Measurements from ENCODE around the gene GORASP1. TPM values are rescaled to one million over a fixed set of nuclear protein-coding genes. Genes with fewer than 3 reads are reported as not detected.

The GORASP1 gene
- 10 to 100 TPM; 47.4 to 48.9 TPM for total RNA-seq
- 34.8 TPM for polyA plus RNA-seq (2013, experiment 1 of 2)
- polyA plus RNA-seq (2013, experiment 2 of 2) = 28.4 TPM
- long read RNA-seq, experiment 1, transcript GORASP1-201 (9 exons, 3,722 nt) = major isoform, 7 of 15 reads
- long read RNA-seq, experiment 1, partial matches to known transcripts = 1 of 15 reads
- long read RNA-seq, experiment 1, other reads (novel, unspliced or antisense) = 7 of 15 reads
- long read RNA-seq, experiment 2, transcript GORASP1-213 (9 exons, 2,873 nt) = minor isoform, 5 of 75 reads
- long read RNA-seq, experiment 2, transcript GORASP1-201 (9 exons, 3,722 nt) = major isoform, 39 of 75 reads
- long read RNA-seq, experiment 2, partial matches to known transcripts = 6 of 75 reads
- long read RNA-seq, experiment 2, other reads (novel, unspliced or antisense) = 24 of 75 reads
- long read RNA-seq, experiment 3, transcript GORASP1-201 (9 exons, 3,722 nt) = major isoform, 108 of 156 reads
- long read RNA-seq, experiment 3, transcript GORASP1-213 (9 exons, 2,873 nt) = minor isoform, 5 of 156 reads
- long read RNA-seq, experiment 3, partial matches to known transcripts = 8 of 156 reads
- long read RNA-seq, experiment 3, other reads (novel, unspliced or antisense) = 33 of 156 reads
- long read RNA-seq, experiment 4, partial matches to known transcripts = 1 of 7 reads
- long read RNA-seq, experiment 4, other reads (novel, unspliced or antisense) = 2 of 7 reads

- Mint-ChIP-seq H3K27me3 (ENCODE audit: insufficient read depth) (peaks cover 6% of the 10 kb centered on the region), H3K4me1 (peaks cover 16% of the 10 kb centered on the region), H3K9me3 (no peaks in the 10 kb centered on the region), H3K36me3 (ENCODE audit: low read depth) (no peaks in the 10 kb centered on the region), H3K27ac (peak within 1 kb of the TSS; percentile 91), H3K4me3 (peak within 1 kb of the TSS; percentile 96)
- H3K9ac ChIP-seq (ENCODE audit: extremely low read depth, low read length, poor library complexity, severe bottlenecking) = peak within 1 kb of the TSS; percentile 86
- TF ChIP-seq CTCF (conservative IDR thresholded peaks at IDR 0.05) = no peak
- 1% methylated on average over 47 to 74 of the region's 74 CpGs for WGBS, 2 experiments (ENCODE audit: insufficient coverage in 1 of 2, insufficient read length in 1 of 2)
- H3K4me3 ChIP-seq (ENCODE audit: low read length) = peak within 1 kb of the TSS; percentile 92
- H3K36me3 ChIP-seq (ENCODE audit: control insufficient read depth, insufficient read depth, low read length) = no peaks in the 10 kb centered on the region
- no peaks in the 10 kb centered on the region for H3K27me3 ChIP-seq (ENCODE audit: control insufficient read depth, insufficient read depth, low read length, poor library complexity, severe bottlenecking)
- peak within 1 kb of the TSS; percentile 51 for H3K27ac ChIP-seq (ENCODE audit: low read depth, low read length)
- H3K4me1 ChIP-seq (ENCODE audit: control insufficient read depth, insufficient read depth, low read length) = no peaks in the 10 kb centered on the region
- H3K9me3 ChIP-seq (ENCODE audit: control insufficient read depth, low read length) = no peaks in the 10 kb centered on the region
- peak; percentile 93 for DNase-seq
Measured at GRCh38 chr3:39107388-39108199, at the start of gene GORASP1, which contains the start of gene TTC21A. Gene GORASP1, minus strand, starts transcription at chr3:39107627. Its CDS starts 86 bp downstream, at chr3:39107541. Gene TTC21A, plus strand, starts transcription at chr3:39107680. Its CDS starts 158 bp downstream, at chr3:39107838.

- Mint-ChIP-seq H3K36me3 (ENCODE audit: low read depth) (no peaks in the 10 kb centered on the region), H3K4me1 (peaks cover 51% of the 10 kb centered on the region), H3K4me3 (no peak overlapping the region), H3K27me3 (ENCODE audit: insufficient read depth) (no peaks in the 10 kb centered on the region), H3K27ac (no peak overlapping the region), H3K9me3 (no peaks in the 10 kb centered on the region)
- no peak for DNase-seq
- H3K9me3 ChIP-seq (ENCODE audit: control insufficient read depth, low read length) = no peaks in the 10 kb centered on the region
- H3K4me1 ChIP-seq (ENCODE audit: control insufficient read depth, insufficient read depth, low read length) = peaks cover 21% of the 10 kb centered on the region
- H3K27me3 ChIP-seq (ENCODE audit: control insufficient read depth, insufficient read depth, low read length, poor library complexity, severe bottlenecking) = no peaks in the 10 kb centered on the region
- no peak overlapping the region for H3K27ac ChIP-seq (ENCODE audit: low read depth, low read length)
- no peak for TF ChIP-seq CTCF (conservative IDR thresholded peaks at IDR 0.05)
- 93% methylated on average over 4 of the region's 4 CpGs for WGBS, 2 experiments (ENCODE audit: insufficient coverage in 1 of 2, insufficient read length in 1 of 2)
- H3K36me3 ChIP-seq (ENCODE audit: control insufficient read depth, insufficient read depth, low read length) = no peaks in the 10 kb centered on the region
- H3K9ac ChIP-seq (ENCODE audit: extremely low read depth, low read length, poor library complexity, severe bottlenecking) = no peak overlapping the region
- H3K4me3 ChIP-seq (ENCODE audit: low read length) = no peak overlapping the region
Measured at GRCh38 chr3:39156421-39156820, 49.0 kb upstream of the GORASP1 start.
